Stimulated activated CD4-positive, alpha-beta T cell treated with anti-CD3 and anti-CD28 coated beads, TNF-alpha, amount 100 ng/mL, for 48 hours (primary cell): ENCODE measurements around the gene SPACA4.

ENCODE experiments used
- DNase-seq, 3 donors: peaks; one replicate each; pipeline ENCODE4 v3.0.0-alpha.2; 2020; ENCODE audit warnings: low read depth in 3 of 3

The SPACA4 gene

DNA sequence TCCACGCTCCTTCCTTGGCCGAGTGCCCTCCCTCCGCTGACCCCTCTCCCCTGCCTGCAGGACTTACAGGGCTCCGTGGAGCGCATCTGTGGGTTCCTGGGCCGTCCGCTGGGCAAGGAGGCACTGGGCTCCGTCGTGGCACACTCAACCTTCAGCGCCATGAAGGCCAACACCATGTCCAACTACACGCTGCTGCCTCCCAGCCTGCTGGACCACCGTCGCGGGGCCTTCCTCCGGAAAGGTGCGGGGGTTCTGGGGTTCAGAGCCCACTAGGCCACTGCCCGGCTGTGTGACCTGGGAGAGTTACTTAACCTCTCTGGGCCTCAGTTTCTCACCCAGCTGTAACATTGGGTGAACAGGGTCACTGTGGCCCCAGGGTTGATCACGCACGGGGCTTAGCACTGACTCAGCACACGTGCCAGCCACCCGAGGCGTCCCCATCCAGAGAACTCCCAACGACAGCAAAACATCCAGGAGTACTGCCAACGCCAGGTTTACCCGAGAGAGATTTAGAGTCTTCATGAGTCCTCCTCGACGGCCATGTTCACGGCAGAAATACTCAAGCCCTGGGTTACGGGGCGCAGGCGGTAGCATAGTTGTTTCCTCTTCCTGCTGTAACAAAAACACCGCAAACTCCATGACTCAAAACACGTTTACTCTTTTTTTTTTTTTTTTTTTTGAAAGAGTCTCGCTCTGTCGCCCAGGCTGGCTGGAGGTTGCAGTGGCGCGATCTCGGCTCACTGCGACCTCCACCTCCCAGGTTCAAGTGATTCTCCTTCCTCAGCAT is 9.7 kb upstream of the SPACA4 start:
- no peak for DNase-seq

DNA sequence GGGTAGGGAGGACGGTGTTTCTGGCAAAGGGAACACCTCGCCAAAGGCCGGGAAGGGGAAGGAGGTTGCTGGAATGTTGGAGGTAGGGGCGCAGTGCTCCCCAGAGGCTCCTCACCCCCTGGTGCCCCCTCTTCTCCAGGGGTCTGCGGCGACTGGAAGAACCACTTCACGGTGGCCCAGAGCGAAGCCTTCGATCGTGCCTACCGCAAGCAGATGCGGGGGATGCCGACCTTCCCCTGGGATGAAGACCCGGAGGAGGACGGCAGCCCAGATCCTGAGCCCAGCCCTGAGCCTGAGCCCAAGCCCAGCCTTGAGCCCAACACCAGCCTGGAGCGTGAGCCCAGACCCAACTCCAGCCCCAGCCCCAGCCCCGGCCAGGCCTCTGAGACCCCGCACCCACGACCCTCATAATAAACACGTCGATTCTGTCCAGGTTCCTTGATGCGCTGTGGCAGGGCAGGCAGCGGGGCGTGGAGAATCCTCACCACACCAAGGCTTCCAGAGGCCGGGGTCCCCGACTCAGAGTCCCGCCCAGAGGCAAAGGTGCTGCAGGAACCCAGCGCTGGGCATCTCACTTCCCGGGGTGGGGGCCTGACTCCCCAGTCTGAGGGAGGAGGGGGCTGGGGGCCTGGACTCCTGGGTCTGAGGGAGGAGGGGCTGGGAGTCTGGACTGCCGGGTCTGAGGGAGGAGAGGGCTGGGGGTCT is 7.4 kb upstream of the SPACA4 start:
- DNase-seq, result no peak

DNA sequence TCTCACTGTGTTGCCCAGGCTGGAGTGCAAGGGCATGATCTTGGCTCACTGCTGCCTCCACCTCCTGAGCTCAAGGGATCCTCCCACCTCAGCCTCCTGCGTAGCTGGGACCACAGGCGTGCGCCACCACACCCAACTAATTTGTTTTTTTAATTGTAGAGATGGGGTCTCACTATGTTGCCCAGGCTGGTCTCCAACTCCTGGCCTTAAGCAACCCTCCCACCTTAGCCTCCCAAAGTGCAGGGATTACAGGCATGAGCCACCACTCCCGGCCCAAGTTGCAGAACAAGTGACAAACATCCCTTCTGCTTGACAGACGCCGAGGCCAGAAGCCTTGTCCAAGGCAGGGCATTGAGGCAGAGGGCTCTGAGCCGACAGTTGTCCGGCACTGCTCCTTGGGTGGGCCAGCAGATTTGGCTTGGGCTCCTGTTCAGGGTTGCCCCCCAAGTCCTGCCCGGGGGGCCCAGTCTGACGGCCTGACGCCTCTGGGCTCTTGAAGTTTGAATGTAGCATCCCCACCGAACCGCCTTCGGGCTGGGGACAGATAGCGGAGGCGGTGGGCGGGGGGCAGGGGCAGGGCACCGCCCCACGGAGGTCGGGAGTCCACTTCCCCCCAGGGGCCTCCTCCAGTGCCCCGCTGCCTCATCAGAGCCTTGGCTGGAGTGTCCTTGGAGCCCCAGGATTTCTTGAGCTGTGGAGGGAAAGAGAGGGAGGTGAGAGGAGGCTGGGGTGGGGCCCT is 5.7 kb upstream of the SPACA4 start:
- DNase-seq, result no peak

- no peak for DNase-seq
Observed at GRCh38 chr19:48603001-48603400, 3.5 kb upstream of the SPACA4 start.

- DNase-seq, result no peak
Observed at GRCh38 chr19:48603449-48603848, 3.1 kb upstream of the SPACA4 start.

GRCh38 chr19:48603850-48604249 is 2.7 kb upstream of the SPACA4 start:
- no peak for DNase-seq

- no peak for DNase-seq
Observed at GRCh38 chr19:48607359-48607755, 815 bp downstream of the SPACA4 start.

DNA sequence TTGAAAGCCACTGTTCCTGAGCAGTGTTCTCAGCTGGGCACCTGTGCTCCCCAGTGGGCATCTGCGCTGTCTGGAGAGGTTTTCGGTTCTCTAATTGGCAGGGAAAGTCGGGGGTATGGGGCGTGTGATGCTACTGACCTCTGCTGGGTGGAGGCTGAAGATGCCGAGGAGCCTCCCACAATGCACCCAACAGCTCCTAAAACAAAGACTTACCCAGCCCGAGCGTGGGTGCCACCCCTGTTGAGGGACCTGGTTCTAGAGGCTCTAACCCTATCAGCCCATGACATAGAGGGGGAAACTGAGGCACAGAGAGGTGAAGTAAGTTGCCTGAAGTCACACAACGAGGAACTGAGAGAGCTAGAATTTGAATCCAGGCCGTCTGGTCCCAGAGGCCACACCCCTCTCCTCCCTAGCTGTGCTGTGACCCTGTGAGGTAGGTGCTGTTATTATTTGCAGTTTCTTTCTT is 2.3 kb downstream of the SPACA4 start:
- DNase-seq, result no peak

DNA sequence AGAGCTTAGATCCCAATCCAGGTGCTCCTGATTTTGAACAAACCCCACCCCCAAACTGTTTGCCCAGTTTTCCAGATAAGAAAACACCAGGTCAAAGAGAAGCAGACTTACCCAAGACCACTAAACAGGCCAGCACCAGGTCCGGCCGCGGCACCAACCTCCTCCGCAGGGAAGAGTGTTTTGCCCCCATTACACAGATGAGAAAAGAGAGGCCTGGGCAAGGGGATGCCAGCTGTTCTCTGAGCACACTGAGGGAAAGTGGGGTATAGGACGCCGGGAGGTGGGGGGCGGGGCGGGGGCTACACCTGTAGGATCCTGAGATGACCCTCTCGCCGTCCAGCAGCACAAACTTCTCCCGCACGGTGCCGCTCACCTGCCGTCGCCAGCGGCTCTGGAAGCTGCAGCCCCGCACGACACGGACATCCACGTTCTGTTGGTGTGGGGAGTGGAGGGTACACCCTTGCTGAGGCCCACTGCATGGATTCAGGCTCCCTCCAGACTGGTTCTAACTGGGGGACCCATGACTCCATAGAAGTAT is 3.1 kb downstream of the SPACA4 start:
- no peak for DNase-seq

DNA sequence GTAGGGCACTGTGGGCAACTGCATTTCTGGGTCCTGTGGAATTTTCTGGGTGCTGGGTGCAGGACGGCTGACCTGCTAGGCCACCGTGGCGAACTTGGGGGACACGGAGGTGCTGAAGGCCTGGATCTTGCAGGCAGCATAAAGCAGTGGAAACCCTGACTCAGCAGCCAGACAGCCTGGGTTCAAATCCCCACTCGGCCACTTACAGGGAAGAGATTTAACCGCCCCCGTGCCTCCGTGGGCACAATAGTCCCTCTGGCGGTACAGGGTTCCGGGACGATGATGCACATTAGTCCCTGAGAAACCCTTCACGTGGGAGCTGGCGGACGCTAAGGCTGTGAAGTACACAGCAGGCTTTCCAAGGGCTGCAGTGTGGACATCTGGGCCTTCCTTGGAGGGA is 5.3 kb downstream of the SPACA4 start:
- no peak for DNase-seq

GRCh38 chr19:48613024-48613851 is 6.7 kb downstream of the SPACA4 start:
- no peak for DNase-seq

- DNase-seq, result no peak
Observed at GRCh38 chr19:48613852-48614435, 7.4 kb downstream of the SPACA4 start.

- DNase-seq, result no peak
Observed at GRCh38 chr19:48614436-48615230, 8.1 kb downstream of the SPACA4 start, which contains the start of gene FAM83E. TSS of gene FAM83E (minus strand) at chr19:48615076. CDS start at chr19:48613372, 1,704 bp downstream.

DNA sequence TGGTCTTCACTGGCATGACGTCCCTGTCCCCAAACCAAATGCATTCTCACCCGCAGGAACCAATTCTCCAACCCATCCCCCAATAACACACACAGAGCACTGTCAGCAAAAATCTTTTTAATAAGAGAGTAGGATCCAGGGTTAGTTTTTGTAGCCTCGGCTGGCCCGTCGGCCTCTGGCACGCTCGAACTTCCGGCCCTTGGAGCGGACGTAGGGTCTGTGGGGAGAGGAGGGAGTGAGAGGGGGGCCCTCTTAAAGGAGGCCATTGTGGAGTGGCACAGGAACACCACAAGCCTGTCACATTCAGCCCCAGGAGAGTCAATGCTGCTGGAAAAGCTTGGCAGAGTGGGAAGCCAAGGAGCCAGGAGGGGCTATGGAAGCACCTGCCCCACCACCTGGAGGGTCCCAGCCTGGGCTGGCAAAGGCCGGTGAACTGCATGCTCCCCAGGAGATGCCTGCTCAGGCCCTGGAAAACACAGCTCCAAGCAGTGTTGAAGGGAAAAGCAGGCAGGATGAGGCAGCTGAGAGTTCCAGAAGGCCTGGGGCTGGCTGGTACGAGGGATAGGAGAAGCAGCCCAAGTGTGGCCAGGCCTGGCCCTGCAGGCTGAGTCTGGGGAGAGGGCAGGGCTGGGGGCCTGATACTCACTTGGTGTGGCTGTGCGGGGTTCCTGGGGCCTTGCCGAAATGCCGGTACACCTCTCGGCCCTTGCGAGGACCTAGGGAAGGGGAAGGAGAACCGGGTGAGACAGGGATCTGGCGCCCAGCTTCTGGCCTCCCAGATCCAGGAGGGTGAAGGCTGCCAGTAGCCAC is 8.9 kb downstream of the SPACA4 start:
- DNase-seq, result no peak

- no peak for DNase-seq
Observed at GRCh38 chr19:48616041-48616436, 9.5 kb downstream of the SPACA4 start.

GRCh38 chr19:48616491-48617056 is 10.0 kb downstream of the SPACA4 start:
- DNase-seq, result no peak

- no peak for DNase-seq
Observed at GRCh38 chr19:48617146-48617937, 10.8 kb downstream of the SPACA4 start.
